GM21723 (cell line): ENCODE measurements around the gene FCRLA.
"Not testable (repeated sequence)": the region's sequence is repeated elsewhere in the genome, so short reads cannot be mapped to it uniquely, and the experiment has no call there.

Experiments used
- ATAC-seq: cut with Tn5 transposase; IDR thresholded peaks from one replicate; pipeline ENCODE4 v1.9.1; 2021; ENCODE audit warnings: mild to moderate bottlenecking, moderate library complexity; ENCODE audit not compliant: unreplicated experiment

Gene FCRLA, protein sequence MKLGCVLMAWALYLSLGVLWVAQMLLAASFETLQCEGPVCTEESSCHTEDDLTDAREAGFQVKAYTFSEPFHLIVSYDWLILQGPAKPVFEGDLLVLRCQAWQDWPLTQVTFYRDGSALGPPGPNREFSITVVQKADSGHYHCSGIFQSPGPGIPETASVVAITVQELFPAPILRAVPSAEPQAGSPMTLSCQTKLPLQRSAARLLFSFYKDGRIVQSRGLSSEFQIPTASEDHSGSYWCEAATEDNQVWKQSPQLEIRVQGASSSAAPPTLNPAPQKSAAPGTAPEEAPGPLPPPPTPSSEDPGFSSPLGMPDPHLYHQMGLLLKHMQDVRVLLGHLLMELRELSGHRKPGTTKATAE

DNA sequence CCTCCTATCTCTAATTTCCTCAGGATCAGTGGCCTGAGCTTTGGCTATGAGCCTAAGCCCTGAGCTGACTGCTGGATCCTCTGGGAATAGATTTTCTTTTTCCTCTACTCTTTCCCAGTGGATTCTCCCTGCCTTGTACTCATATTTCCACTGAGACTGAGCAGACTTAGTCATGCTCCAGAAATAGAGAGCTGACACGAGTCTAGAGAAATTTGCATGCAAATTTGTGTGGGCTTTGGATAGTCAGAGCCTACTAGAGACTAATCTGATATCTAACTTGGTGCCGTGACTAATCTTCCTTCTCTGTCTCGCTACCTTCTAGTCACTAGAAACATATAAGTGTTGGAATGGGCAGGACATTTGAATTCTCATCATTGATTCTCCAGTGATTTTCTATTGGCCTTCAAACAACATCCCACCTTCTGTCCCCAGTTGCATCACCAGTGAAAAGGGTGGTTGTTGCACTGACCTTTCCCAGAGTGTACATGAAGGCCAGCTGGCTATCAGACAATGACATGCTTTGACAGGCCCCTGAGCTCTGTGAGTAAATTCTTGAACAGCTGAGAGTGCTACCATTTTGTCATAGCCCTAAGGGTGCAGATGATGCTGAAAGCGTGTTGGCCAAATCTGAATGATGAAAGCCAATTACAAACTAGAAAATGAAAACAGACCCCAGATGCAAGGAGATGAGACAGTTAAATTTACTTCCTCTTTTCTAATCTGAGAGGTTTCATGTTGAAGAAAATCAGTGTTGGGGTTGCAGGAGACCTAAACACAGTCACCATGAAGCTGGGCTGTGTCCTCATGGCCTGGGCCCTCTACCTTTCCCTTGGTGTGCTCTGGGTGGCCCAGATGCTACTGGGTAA, at the start of gene FCRLA:
Gene FCRLA (plus strand): TSS at position 748 of the 866 bp plus-strand sequence. CDS start 36 bp downstream, at position 784.
- peak; percentile 66 for ATAC-seq

DNA sequence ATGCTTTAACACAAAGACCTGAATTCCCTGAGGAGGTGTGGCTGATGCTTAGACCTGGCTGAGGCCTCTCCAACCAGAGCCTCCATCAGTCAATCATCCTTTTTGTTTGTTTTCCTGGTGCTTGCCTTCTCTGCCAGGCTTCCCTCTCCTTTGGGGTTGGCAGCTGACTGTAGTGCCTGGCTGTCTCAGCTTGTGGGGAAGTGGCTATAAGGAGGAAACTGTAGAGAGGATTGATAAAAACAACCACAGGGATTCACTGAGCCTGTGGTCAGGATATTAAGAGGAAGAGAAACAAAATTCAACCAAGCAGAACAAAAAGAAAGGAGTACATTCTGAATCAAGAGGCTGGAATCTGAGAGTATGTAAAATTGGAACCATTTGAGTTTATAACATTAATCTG, 48.5 kb upstream of the FCRLA start:
- not testable (repeated sequence) for ATAC-seq

DNA sequence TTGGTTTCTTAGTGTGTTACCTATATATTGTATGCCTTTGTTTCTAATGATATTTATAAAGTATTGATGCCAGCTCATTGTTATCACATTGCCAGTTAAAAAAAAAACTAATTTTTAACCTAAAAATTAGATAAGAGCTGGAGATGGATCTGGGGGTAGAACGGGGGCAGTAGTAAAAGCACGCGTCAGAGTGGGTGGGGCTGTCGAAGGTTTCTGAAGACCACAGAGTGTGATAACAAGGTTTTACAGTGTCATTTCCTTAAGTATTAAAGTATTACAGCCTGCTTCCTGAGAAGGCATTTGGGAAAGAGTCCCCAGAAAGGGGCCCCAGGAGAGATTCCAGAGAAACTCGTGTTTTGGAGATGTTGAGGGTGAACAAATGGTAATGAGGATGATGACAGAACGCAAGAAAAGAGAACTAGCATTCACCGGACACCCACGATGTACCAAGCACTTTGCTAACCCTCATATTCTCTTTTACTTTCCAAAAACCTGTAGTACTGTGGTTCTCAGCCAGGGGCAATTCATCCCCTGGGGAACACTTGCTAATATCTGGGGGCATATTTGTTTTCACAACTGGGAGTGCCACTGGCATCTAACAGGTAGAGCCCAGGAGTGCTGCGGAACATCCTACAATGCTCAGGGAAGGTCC, 45.2 kb upstream of the FCRLA start:
- ATAC-seq = not testable (repeated sequence)

DNA sequence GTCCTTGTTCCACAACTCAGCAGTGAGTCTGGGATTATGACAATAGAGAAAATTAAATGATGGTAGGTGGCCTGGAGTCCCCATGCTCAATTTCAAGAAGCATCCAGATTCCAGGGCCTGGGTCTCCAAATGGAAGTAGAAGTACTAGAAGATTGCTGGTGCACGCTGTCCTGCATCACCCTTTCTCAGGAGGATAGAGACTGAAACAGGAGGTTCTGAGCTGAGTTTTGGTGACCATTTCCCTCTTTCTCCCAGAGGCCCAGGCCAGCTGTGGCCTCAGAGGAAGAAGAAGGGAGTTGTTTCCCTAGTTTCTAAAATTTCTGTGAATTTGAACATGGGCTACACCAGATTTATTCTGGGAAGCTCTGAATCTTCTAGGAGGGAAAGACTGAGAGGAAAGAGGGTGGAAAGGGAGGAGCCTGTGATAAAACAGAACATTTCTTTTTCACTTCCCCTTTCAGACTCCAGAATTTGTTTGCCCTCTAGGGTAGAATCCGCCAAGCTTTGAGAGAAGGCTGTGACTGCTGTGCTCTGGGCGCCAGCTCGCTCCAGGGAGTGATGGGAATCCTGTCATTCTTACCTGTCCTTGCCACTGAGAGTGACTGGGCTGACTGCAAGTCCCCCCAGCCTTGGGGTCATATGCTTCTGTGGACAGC, 44.2 kb upstream of the FCRLA start, which contains the start of gene FCGR2B:
Gene FCGR2B (plus strand): TSS at position 460 of the 656 bp plus-strand sequence. CDS start 99 bp downstream, at position 559.
- peak; percentile 84 for ATAC-seq

DNA sequence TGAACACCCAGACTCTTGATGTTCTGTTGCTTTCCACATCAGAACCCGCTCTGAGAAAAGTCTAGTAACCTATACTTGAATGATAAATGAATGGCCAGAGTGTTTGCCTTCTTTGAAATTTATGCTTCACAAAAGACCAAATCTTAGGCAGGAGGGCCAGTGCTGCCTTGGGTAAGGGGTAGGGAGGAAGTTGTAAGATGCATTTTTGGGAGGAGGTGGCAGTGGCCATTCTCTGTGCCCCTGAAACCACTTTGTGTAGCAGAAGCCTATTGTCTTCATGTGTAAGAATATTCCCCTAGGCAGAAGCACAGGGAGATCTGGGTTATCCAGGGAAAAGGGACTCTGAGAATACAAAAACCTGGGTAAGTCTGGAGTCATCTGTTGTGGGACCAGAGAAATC, 43.5 kb upstream of the FCRLA start:
- ATAC-seq = peak; percentile 21

DNA sequence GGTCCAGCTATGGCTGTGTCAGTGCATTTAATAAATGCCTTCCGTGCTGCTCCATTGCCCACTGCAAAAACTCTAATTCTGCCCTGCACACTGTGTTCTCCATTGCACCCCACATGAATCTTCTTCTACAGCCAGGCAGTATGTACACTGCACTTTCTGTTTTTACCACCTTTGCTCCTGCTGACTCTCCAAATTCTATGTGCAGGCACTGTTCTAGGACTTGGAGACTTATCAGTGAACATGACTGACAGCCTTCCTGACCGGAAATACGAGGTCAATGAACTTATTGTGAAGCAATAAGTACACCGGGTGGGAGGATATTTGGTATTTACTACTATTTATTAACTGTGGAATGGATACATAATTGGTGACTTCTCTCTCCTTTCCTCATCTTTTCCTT, 42.3 kb upstream of the FCRLA start:
- ATAC-seq = not testable (repeated sequence)

DNA sequence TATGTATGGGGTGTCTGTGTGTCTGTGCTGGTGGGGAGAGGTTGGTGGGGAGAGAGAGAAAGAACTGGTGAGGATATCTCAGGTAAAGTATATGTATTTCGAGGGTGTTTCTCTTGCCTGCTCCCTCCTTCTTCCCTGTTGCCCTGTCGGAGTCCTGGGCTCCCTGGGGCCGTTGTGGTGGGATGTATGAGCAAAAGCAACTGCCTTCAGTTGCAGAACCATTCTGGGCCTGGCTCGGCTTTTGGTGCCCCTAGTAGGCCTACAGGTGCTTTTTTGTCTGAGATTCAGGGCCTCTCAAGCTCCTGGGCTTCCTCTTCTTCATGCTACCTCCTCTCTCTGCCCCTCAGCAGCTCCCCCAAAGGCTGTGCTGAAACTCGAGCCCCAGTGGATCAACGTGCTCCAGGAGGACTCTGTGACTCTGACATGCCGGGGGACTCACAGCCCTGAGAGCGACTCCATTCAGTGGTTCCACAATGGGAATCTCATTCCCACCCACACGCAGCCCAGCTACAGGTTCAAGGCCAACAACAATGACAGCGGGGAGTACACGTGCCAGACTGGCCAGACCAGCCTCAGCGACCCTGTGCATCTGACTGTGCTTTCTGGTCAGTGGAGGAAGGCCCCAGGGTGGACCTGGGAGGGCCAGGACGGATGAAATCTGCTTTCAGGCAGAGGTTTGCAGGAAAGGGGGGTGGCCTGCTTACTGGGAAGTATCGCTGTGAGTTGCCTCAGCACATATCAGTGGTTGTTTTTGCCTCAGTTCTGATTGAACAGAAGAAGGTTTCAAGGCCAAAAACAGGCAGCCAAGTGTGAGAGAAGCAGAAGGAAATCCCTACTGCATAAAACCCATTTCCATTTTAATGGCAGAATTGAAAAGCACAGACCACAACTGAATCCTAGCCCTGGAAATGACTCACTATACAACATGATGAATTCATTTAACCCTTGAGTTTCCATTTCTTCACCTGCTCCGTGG, 35.7 kb upstream of the FCRLA start:
- ATAC-seq = not testable (repeated sequence)

DNA sequence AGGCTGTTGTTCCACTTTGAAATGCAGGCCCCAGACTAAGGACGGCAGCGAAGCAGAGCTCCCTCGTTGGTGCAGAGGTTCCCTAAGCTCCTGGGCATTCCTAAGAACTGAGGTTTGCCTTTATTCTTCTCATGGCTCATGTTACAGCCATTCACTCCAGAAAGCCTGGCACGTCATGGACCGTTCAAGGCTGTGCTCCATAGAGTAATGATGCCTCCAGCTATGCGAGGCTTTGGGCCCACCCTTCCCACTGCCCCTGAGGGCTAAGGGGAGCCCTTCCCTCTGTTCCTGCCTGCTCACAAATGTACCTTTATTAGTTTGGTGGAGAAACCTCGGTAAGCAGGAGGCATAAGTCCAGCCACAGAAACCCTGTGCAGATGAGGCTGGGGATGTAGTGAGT, 33.6 kb upstream of the FCRLA start:
- not testable (repeated sequence) for ATAC-seq

DNA sequence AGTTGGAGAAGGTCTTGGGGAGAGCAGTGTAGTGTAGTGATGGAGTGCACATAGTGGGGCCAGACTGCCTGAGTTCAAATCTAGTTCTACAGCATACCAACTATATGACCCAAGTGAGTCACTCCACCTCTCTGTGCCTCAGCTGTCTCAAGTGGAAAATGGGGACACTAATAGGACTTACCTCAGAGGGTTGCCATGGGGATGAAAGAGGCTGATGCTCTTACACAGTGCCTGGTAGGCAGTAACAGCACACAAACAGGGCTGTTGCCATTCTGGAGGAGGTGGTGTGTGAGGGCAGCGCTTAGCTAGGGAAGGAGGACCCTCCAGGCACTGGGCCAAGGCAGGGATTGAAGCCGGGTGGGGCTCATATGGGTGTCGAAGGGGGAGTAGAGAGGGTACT, 32.6 kb upstream of the FCRLA start:
- not testable (repeated sequence) for ATAC-seq

DNA sequence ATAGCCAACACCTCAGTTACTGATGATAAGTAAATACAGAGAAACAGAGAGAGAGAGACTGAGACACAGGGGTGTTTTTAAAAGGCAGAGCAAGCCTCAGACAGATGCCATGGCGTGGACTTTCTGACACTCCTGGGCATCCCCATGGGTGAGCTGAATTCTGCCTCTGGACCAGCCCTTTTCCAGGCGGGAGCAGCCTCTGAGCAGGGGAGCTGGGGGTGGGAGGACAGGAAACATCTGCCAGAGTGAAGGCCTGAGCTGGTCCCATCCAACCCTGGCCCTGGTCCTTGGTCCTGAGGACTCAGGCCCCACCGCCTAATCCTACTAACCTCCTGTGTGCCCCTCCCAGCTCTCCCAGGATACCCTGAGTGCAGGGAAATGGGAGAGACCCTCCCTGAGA, 32.1 kb upstream of the FCRLA start:
- ATAC-seq = not testable (repeated sequence)

DNA sequence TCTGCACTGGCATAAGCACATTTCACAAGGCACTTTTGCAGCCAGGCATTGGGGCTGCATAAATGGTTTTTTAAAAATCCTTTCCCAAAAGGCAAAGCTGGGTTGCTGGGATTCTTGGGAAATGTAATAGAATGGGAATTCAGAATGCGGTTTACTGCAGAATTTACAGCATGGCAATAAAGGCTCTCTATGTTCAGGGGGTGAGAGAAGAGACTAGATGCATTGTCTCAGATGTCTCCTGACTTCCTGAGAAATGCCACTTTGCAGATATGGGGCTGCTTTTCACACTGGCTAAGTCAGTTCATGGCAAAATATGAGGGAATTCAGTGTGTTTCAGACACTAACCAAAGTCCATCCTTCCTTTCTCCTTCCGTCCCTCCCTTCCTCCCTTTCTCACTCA, 30.6 kb upstream of the FCRLA start:
- ATAC-seq = no peak

DNA sequence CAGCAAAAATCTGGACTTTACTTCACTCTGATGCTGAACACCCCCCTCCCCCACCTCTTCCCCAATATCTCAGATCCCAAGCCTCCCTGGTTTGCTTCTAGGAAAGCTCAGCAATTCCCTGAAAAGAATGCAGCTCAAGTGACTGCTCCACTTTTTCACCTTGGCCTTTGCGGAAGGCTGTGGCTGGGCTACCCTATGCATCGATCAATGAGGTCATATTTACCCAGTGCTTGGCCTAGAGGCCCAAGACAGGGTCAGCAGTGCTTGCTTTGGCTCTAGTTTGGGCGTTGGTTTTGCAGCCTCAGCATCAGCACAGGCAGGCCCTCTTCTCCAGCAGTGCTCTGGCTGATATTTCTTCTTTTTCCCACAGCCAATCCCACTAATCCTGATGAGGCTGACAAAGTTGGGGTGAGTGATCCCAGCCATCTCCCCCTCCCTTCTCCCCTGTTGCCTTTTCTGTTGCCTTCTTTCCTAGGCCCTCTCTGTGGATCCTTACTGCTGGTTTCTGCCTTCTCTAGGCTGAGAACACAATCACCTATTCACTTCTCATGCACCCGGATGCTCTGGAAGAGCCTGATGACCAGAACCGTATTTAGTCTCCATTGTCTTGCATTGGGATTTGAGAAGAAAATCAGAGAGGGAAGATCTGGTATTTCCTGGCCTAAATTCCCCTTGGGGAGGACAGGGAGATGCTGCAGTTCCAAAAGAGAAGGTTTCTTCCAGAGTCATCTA, 29.9 kb upstream of the FCRLA start:
- ATAC-seq = no peak

DNA sequence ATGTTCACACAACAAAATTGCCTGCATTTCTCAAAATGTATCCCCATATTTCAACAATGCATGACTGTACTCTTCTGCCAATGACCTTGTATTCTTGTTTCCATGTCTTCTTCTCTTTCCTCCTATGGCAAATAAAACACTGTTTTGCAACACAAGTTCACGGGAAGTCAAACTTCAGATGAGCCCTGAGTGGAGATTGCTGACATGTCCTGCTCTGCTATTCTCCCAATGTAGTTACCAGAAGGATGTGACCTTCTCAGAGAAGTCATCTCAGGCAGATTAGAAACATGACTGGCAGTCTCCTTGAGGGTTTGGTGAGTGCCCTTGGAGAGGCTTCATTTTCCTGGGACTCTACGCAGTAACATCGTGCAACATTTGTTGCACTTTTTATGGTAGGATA, 28.5 kb upstream of the FCRLA start:
- no peak for ATAC-seq

DNA sequence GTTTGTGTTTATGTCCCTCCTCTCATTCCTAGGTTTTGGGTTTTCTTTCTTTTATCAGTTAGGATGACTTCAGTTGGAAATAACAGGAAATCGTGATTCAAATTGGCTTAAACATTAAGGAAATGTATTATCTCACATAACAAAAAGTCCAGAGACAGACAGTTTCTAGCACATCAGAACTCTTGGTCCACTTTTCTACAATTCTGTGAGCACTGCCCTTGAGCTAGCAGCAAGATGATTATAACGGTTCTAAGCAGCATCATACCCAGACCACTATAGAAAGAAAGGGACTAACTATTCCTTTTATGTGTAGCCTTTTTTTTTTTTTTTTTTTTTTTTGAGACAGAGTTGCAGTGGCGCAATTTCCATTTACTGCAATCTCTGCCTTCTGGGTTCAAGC, 25.1 kb upstream of the FCRLA start:
- ATAC-seq = no peak

DNA sequence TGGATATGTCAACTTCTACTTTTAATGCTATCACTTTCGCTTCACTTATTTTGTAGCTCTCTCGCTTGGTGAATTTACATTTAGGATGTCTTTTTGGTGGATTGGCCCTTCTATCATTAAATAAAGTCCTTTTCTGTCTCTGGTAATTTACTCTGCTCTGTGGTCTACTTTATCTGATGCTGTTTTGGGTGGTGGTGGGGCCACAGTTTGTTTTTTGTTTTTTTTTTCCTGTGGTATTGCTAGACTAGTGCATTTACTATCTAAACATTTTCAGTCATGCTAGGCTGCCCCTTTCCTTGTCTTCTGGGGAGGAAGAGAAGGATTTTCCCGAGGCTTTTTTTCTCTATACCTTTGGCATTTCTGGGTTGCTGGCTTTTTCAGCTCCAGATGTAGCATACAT, 18.1 kb upstream of the FCRLA start:
- ATAC-seq = no peak

DNA sequence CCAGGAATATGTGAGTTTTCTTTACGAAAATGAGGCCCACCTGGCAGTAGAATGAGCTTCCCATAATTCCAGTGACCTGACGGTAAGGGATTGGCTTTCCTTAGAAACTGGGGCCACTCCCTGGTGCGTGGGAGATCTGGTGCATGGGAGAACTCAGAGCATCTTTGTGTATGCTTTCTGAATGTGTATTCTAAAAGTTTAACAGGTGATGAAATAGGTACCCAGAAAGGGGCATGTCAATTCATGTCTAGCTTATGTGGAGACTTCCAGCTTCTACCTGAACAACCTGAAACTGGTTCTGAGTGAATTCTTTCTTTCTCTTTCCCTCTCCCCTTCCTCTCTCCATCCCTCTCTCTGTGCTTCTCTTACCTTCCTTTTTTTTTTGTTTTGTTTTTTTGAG, 15.2 kb upstream of the FCRLA start:
- no peak for ATAC-seq

DNA sequence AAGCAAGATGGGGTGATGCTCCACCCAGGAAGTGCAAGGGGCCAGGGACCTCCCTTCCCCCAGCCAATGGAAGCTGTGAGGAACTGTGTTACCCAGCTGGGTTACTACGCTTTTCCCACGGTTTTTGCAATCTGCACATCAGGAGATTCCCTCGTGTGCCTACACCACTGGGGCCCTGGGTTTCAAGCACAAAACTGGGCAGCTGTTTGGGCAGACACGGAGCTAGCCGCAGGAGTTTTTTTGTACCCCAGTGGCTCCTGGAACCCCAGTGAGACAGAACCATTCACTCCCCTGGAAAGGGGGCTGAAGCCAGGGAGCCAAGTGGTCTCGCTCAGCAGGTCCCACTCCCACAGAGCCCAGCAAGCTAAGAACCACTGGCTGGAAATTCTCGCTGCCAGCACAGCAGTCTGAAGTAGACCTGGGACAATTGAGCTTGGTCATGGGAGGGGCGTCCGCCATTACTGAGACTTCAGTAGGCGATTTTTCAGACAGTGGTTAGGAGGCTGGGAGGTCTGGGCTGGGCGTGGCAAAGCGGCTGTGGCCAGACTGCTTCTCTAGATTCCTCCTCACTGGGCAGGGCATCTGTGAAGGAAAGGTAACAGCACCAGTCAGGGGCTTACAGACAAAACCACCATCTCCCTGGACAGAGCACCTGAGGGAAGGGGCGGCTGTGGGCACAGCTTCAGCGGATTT, 13.9 kb upstream of the FCRLA start:
- ATAC-seq = not testable (repeated sequence)

DNA sequence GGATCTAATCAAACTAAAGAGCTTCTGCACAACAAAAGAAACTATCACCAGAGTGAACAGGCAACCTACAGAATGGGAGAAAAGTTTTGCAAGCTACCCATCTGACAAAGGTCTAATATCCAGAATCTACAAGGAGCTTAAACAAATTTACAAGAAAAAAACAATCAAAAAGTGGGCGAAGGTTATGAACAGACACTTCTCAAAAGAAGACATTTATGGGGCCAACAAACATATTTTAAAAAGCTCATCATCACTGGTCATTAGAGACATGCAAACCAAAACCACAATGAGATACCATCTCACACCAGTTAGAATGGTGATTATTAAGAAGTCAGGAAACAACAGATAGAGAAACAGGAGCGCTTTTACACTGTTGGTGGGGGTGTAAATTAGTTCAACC, 8.7 kb upstream of the FCRLA start:
- not testable (repeated sequence) for ATAC-seq
